Heart left ventricle (tissue), 16 donors: ENCODE measurements around the gene DAP. TPM values are rescaled to one million over a fixed set of nuclear protein-coding genes. Genes with fewer than 3 reads are reported as not detected.
"Not testable (repeated sequence)": the region's sequence is repeated elsewhere in the genome, so short reads cannot be mapped to it uniquely, and the experiment has no call there.

ENCODE experiments used
- ATAC-seq, 4 donors: fragments of 200-7000 bp; cut with Tn5 transposase; one replicate each; pipeline ENCODE4 v1.9.1; 2020 to 2022; ENCODE audit warnings: moderate library complexity in 4 of 4, mild to moderate bottlenecking in 3 of 4, moderate number of reproducible peaks in 1 of 4
- DNase-seq, 5 donors: peaks; one replicate each; pipeline ENCODE4 v3.0.0-alpha.2; 2020
- H3K27ac ChIP-seq, 12 donors: fragments of 200-600 bp; sonication (generic) in 4 of 12; one replicate each; pipeline versions ENCODE4 v1.5.0 to v1.8.0; 2016 to 2022; ENCODE audit warnings: mild to moderate bottlenecking in 2 of 12
- H3K27me3 ChIP-seq, 9 donors: fragments of 200-600 bp; sonication (generic) in 2 of 9; one replicate each; pipeline versions ENCODE4 v1.5.1 to v1.8.0; 2016 to 2022; ENCODE audit warnings: mild to moderate bottlenecking in 3 of 9
- H3K36me3 ChIP-seq, 9 donors: fragments of 200-600 bp; sonication (generic) in 2 of 9; one replicate each; pipeline versions ENCODE4 v1.5.0 to v1.8.0; 2018 to 2022; ENCODE audit warnings: mild to moderate bottlenecking in 2 of 9
- H3K4me1 ChIP-seq, 12 donors: fragments of 200-600 bp; sonication (generic) in 4 of 12; one replicate each; pipeline versions ENCODE4 v1.5.0 to v1.8.0; 2016 to 2022; ENCODE audit warnings: mild to moderate bottlenecking in 3 of 12
- H3K4me3 ChIP-seq, 12 donors: fragments of 200-600 bp; sonication (generic) in 4 of 12; one replicate each; pipeline versions ENCODE4 v1.5.0 to v1.8.0; 2017 to 2022; ENCODE audit warnings: mild to moderate bottlenecking in 9 of 12, moderate library complexity in 4 of 12
- H3K9me3 ChIP-seq, 12 donors: fragments of 200-600 bp; sonication (generic) in 4 of 12; one replicate each; pipeline versions ENCODE4 v1.5.0 to v1.8.0; 2016 to 2022; ENCODE audit warnings: mild to moderate bottlenecking in 1 of 12
- CTCF ChIP-seq, 12 donors: fragments of 200-600 bp; sonication (generic) in 4 of 12; IDR thresholded peaks; one replicate each; pipeline versions ENCODE4 v1.5.0 to v1.8.0; 2018 to 2022; ENCODE audit warnings: antibody characterized with exemption in 12 of 12, mild to moderate bottlenecking in 5 of 12
- POLR2A ChIP-seq, 2 donors: fragments of 450-650 bp; IDR thresholded peaks; one replicate each; pipeline ENCODE4 v1.6.1; 2017; ENCODE audit warnings: antibody characterized with exemption in 2 of 2, mild to moderate bottlenecking in 2 of 2, moderate library complexity in 2 of 2
- WGBS, 4 donors: extraction: QIAGEN DNeasy Blood & Tissue Kit in 2 of 4; methylation state at CpG; one replicate each; pipeline versions ENCODE4 v1.1.5 to v1.1.7; 2013 to 2018; 5-methylcytosine and 5-hydroxymethylcytosine counted together
- intact Hi-C, 10 donors: fragments of 100-400 bp; cut with DNase I; formaldehyde crosslinking; loops; one replicate each; pipeline versions ENCODE4 v1.11.1 to v1.14.2; 2022
- polyA plus RNA-seq, 2 donors: library from polyadenylated mRNA; stranded (reverse); fragments of 200-250 nt; gene quantifications; one replicate each; pipeline ENCODE4 v1.2.3, GENCODE V29; 2013
- total RNA-seq, 9 donors: library from RNA; depleted of rRNA in 2 of 9; stranded (reverse); fragments of >200 nt in 2 of 9; fragmentation: NEBNext Ultra II Directional in 3 of 9; extraction: Animal tissue kit (Norgen Biotek cat#: 25700) in 3 of 9; gene quantifications; one replicate each; pipeline versions ENCODE4 v1.1.0 to v1.2.4, GENCODE V29; 2016 to 2023
- donor health status: ischemic (EF 13 %, LVEDD 7.1; RV severe dilation, severe dysfunction).
- donor health status: healthy with polysubstance abuse.
- donor health status: DM: no; HTN: yes; CAD: no.
- donor health status: DM: no; HTN: no; CAD: no.
- donor health status: ischemic (EF 25% LVEDD 6.9; RV normal size, moderate dysfunction).
- donor health status: ischemic (EF 25% LVEDD 5.7; RV mildly dilated, moderate dysfunction).
- donor health status: healthy.
- donor health status: DM: yes; HTN: yes; CAD: no.
- donor health status: ischemic (EF 35%, LVEDD 5.7; RV mildly dilated, moderate dysfunction).
- donor health status: nonischemic (EF 11% LVEDD 7.7; RV severe dilation, severe dysfunction).
- donor health status: DM: yes; HTN: yes; CAD: no.
- donor health status: PGD.
- donor health status: ischemic (EF 29% LVEDD 5.4; RV normal size, mild dysfunction).
- donor health status: nonischemic (EF 23%, LVEDD 6.1; RV moderate dilation, normal function).

The DAP gene
- total and polyA plus RNA-seq, 11 donors, result 13.8 to 61.6 (median 28.5) TPM

GRCh38 chr5:10666531-10667299, 94.3 kb downstream of the DAP start:
- H3K27ac ChIP-seq, result no peak overlapping the region
- intact Hi-C loops, result no loop called here
- H3K36me3 ChIP-seq, result no peaks in the 10 kb centered on the region
- no peaks in the 10 kb centered on the region for H3K27me3 ChIP-seq
- 88 to 96% (median 91%) methylated on average over 5 to 7 of the region's 7 CpGs for WGBS, 4 donors
- no peak for TF ChIP-seq CTCF (IDR thresholded peaks at IDR 0.05)
- TF ChIP-seq POLR2A (IDR thresholded peaks at IDR 0.05), result no peak
- no peak for DNase-seq
- no peak for ATAC-seq
- H3K4me1 ChIP-seq, result peaks cover 0 to 12% (median 0%) of the 10 kb centered on the region in 12 donors
- H3K9me3 ChIP-seq, result no peaks in the 10 kb centered on the region
- H3K4me3 ChIP-seq, result no peak overlapping the region

GRCh38 chr5:10665799-10666198, 95.2 kb downstream of the DAP start:
- no peaks in the 10 kb centered on the region for H3K9me3 ChIP-seq
- intact Hi-C loops, result no loop called here
- no peak overlapping the region for H3K4me3 ChIP-seq
- ATAC-seq (no peak), DNase-seq (no peak)
- H3K27ac ChIP-seq, result no peak overlapping the region
- H3K36me3 ChIP-seq, result no peaks in the 10 kb centered on the region
- no peaks in the 10 kb centered on the region for H3K27me3 ChIP-seq
- H3K4me1 ChIP-seq, result peaks cover 0 to 12% (median 0%) of the 10 kb centered on the region in 12 donors
- TF ChIP-seq CTCF (IDR thresholded peaks at IDR 0.05) (no peak), POLR2A (IDR thresholded peaks at IDR 0.05) (no peak)
- WGBS, 4 donors, result 89 to 94% (median 92%) methylated on average over 6 to 9 of the region's 9 CpGs

GRCh38 chr5:10664180-10664769, 96.8 kb downstream of the DAP start:
- 87 to 94% (median 93%) methylated on average over 6 of the region's 6 CpGs for WGBS, 4 donors
- H3K36me3 ChIP-seq, intact Hi-C loops, DNase-seq, H3K27ac ChIP-seq, H3K4me3 ChIP-seq, ATAC-seq, H3K9me3 ChIP-seq, H3K27me3 ChIP-seq: not testable (repeated sequence)
- peaks cover 0 to 12% (median 0%) of the 10 kb centered on the region in 12 donors for H3K4me1 ChIP-seq

GRCh38 chr5:10663489-10664179, 97.4 kb downstream of the DAP start:
- Histone ChIP-seq H3K4me3 (no peak overlapping the region), H3K27ac (no peak overlapping the region), H3K27me3 (no peaks in the 10 kb centered on the region), H3K36me3 (no peaks in the 10 kb centered on the region), H3K9me3 (no peaks in the 10 kb centered on the region), H3K4me1 (peaks cover 0 to 12% (median 0%) of the 10 kb centered on the region in 12 donors)
- WGBS, 4 donors, result 34 to 49% (median 38%) methylated on average over 11 to 13 of the region's 13 CpGs
- TF ChIP-seq POLR2A (IDR thresholded peaks at IDR 0.05), result no peak
- no peak for TF ChIP-seq CTCF (IDR thresholded peaks at IDR 0.05)
- intact Hi-C loops, result no loop called here
- ATAC-seq, result peak in 3 of 4 donors; percentile 29 to 61 (median 51)
- DNase-seq, result peak in 2 of 5 donors; percentile 40 to 49
